IMR-90 (cell line): ENCODE data around the gene PTPRN2.

ENCODE experiments used
- CEBPB ChIP-seq: IDR thresholded peaks from 2 replicates; pipeline ENCODE4 v1.6.1; 2012; ENCODE audit warnings: low read depth, low read length, improper control_type of control experiment
- CHD1 ChIP-seq: IDR thresholded peaks from 2 replicates; pipeline ENCODE4 v1.6.1; 2012; ENCODE audit warnings: low read depth, low read length, improper control_type of control experiment
- POLR2A ChIP-seq: IDR thresholded peaks from 2 replicates; pipeline ENCODE4 v1.6.1; 2012; ENCODE audit warnings: mild to moderate bottlenecking, low read depth, low read length
- RAD21 ChIP-seq: IDR thresholded peaks from 2 replicates; pipeline ENCODE4 v1.6.1; 2012; ENCODE audit warnings: low read length, improper control_type of control experiment
- RFX5 ChIP-seq: IDR thresholded peaks from 2 replicates; pipeline ENCODE4 v1.8.0; 2012; ENCODE audit warnings: low read depth, mild to moderate bottlenecking, low read length, moderate library complexity
- SMC3 ChIP-seq: fragments of 150-350 bp; IDR thresholded peaks from 2 replicates; pipeline ENCODE4 v1.6.1; 2016; ENCODE audit warnings: low read depth, mild to moderate bottlenecking, antibody characterized with exemption, low read length, moderate library complexity
- TF ChIP-seq, protein P1 (sequence below): conservative IDR thresholded peaks from 2 replicates; pipeline ENCODE4 v1.5.1; 2012; ENCODE audit warnings: mild to moderate bottlenecking, low read depth, low read length, improper control_type of control experiment

DNA sequence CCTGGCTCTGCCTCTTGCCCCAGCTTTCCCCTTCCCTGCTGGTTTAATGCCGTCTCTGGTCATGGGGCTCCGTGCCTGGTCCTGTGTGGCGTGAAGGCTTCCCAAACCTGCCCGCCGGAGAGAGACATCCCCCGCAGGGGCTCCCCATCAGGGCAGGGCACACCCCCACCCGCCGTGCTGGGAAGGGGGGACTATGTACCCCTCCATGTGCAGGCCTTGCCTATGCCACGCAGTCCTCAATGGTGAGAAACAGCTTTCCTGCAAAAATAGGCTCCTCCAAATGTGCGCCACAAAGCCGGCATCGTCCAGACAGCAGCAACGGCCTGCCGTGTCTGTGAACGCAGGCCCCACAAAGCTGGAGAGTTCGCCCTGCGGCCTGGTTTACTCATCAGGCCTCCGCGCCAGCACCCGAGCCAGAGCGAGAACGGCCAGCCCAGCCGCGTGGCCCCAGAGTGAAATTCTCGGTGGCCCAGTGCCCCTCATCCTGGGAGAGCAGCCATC, 937.4 kb downstream of the PTPRN2 start:
- TF ChIP-seq SMC3 = no peak
- no peak for TF ChIP-seq POLR2A
- TF ChIP-seq CEBPB = no peak
- TF ChIP-seq, protein P1, sequence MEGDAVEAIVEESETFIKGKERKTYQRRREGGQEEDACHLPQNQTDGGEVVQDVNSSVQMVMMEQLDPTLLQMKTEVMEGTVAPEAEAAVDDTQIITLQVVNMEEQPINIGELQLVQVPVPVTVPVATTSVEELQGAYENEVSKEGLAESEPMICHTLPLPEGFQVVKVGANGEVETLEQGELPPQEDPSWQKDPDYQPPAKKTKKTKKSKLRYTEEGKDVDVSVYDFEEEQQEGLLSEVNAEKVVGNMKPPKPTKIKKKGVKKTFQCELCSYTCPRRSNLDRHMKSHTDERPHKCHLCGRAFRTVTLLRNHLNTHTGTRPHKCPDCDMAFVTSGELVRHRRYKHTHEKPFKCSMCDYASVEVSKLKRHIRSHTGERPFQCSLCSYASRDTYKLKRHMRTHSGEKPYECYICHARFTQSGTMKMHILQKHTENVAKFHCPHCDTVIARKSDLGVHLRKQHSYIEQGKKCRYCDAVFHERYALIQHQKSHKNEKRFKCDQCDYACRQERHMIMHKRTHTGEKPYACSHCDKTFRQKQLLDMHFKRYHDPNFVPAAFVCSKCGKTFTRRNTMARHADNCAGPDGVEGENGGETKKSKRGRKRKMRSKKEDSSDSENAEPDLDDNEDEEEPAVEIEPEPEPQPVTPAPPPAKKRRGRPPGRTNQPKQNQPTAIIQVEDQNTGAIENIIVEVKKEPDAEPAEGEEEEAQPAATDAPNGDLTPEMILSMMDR = no peak
- no peak for TF ChIP-seq CHD1
- no peak for TF ChIP-seq RAD21
- no peak for TF ChIP-seq RFX5
